ENCODE data around the gene TFDP3.

The TFDP3 gene

GRCh38 chrX:133185938-133186337, 32.2 kb downstream of the TFDP3 start:
- no peak for DNase-seq (ENCODE audit: low read depth in 2 of 2)

GRCh38 chrX:133185119-133185518, 33.0 kb downstream of the TFDP3 start:
- DNase-seq (ENCODE audit: low read depth in 2 of 2) = no peak

GRCh38 chrX:133183806-133184205, 34.3 kb downstream of the TFDP3 start:
- no peak for DNase-seq (ENCODE audit: low read depth in 2 of 2)

GRCh38 chrX:133179500-133179899, 38.7 kb downstream of the TFDP3 start:
- no peak for DNase-seq (ENCODE audit: low read depth in 2 of 2)

- no peak for DNase-seq (ENCODE audit: low read depth in 2 of 2)
Observed at GRCh38 chrX:133177202-133177601, 41.0 kb downstream of the TFDP3 start.

GRCh38 chrX:133175605-133176004, 42.5 kb downstream of the TFDP3 start:
- no peak for DNase-seq (ENCODE audit: low read depth in 2 of 2)

- no peak for DNase-seq (ENCODE audit: low read depth in 2 of 2)
Observed at GRCh38 chrX:133175162-133175561, 43.0 kb downstream of the TFDP3 start.

- DNase-seq (ENCODE audit: low read depth in 2 of 2) = no peak
Observed at GRCh38 chrX:133171962-133172708, 46.0 kb downstream of the TFDP3 start.

All from stimulated activated CD8-positive, alpha-beta memory T cell treated with anti-CD3 and anti-CD28 coated beads, Interleukin-15, amount 100 ng/mL, for 4 hours (primary cell).